CD14-positive monocyte (primary cell): ENCODE results near the gene LRP8. TPM values are rescaled to one million over a fixed set of nuclear protein-coding genes. Genes with fewer than 3 reads are reported as not detected.

Source experiments
- DNase-seq, 3 donors: peaks; one replicate each; pipeline ENCODE4 v3.0.0-alpha.2; 2011 to 2022
- H2AFZ ChIP-seq: 2 replicates; pipeline ENCODE4 v1.6.0; 2012; ENCODE audit warnings: mild to moderate bottlenecking, low read depth, low read length, inconsistent platforms; ENCODE audit not compliant: insufficient read depth, poor library complexity, severe bottlenecking
- H3K27ac ChIP-seq, 2 donors: 1 replicate in 1 of 2; 2 replicates in 1 of 2; pipeline ENCODE4 v1.5.1; 2012 to 2013; ENCODE audit warnings: low read length in 2 of 2, control low read depth in 1 of 2, inconsistent platforms in 1 of 2, low read depth in 1 of 2, mild to moderate bottlenecking in 1 of 2
- H3K27me3 ChIP-seq, 2 donors: one replicate each; pipeline versions ENCODE4 v1.6.0 to v1.6.1; 2011 to 2013; ENCODE audit warnings: low read length in 2 of 2; ENCODE audit not compliant: control insufficient read depth in 2 of 2, insufficient read depth in 2 of 2
- H3K36me3 ChIP-seq, 2 donors: replicated peaks in 1 of 2; 1 replicate in 1 of 2; 2 replicates in 1 of 2; pipeline versions ENCODE4 v1.5.1 to v1.6.1; 2012 to 2013; ENCODE audit warnings: low read length in 2 of 2, control low read depth in 1 of 2, inconsistent platforms in 1 of 2, mild to moderate bottlenecking in 1 of 2; ENCODE audit not compliant: insufficient read depth in 2 of 2, control insufficient read depth in 1 of 2
- H3K4me1 ChIP-seq, 2 donors: 1 replicate in 1 of 2; 2 replicates in 1 of 2; pipeline versions ENCODE4 v1.5.1 to v1.6.1; 2012 to 2013; ENCODE audit warnings: low read length in 2 of 2, control low read depth in 1 of 2, inconsistent platforms in 1 of 2, mild to moderate bottlenecking in 1 of 2, moderate library complexity in 1 of 2; ENCODE audit not compliant: insufficient read depth in 2 of 2, control insufficient read depth in 1 of 2
- H3K4me2 ChIP-seq: replicated peaks from 2 replicates; pipeline ENCODE3; 2012; ENCODE audit warnings: low read length, moderate library complexity, mild to moderate bottlenecking; ENCODE audit not compliant: poor library complexity, severe bottlenecking; ENCODE audit errors: extremely low read depth
- H3K4me3 ChIP-seq, 3 experiments: fragments of 200-600 bp in 1 of 3; sonication (generic) in 1 of 3; replicated peaks in 1 of 3; 1 replicate in 2 of 3; 2 replicates in 1 of 3; pipeline ENCODE4 v1.5.1; 2011 to 2013; ENCODE audit warnings: low read length in 3 of 3, mild to moderate bottlenecking in 3 of 3, control low read depth in 2 of 3, low read depth in 2 of 3, inconsistent platforms in 1 of 3, moderate library complexity in 1 of 3
- H3K79me2 ChIP-seq: 2 replicates; pipeline ENCODE4 v1.6.0; 2012; ENCODE audit warnings: mild to moderate bottlenecking, control low read depth, inconsistent platforms, low read length, moderate library complexity; ENCODE audit not compliant: insufficient read depth
- H3K9ac ChIP-seq: 2 replicates; pipeline ENCODE4 v1.6.0; 2017; ENCODE audit warnings: low read length, mild to moderate bottlenecking; ENCODE audit not compliant: insufficient read depth, poor library complexity, severe bottlenecking
- H3K9me3 ChIP-seq, 2 donors: replicated peaks in 1 of 2; 1 replicate in 1 of 2; 2 replicates in 1 of 2; pipeline versions ENCODE4 v1.5.1 to v1.6.1; 2012 to 2013; ENCODE audit warnings: low read length in 2 of 2, control low read depth in 1 of 2; ENCODE audit not compliant: control insufficient read depth in 1 of 2, insufficient read depth in 1 of 2
- H4K20me1 ChIP-seq: 2 replicates; pipeline ENCODE4 v1.6.0; 2012; ENCODE audit warnings: mild to moderate bottlenecking, low read length, control low read depth, moderate library complexity; ENCODE audit not compliant: insufficient read depth
- H3K27ac Mint-ChIP-seq, 7 donors: one replicate each; pipeline ENCODE4 v1.8.0; 2020; ENCODE audit warnings: mild to moderate bottlenecking in 7 of 7, mixed read lengths in 7 of 7, moderate library complexity in 6 of 7, inconsistent platforms in 2 of 7
- H3K27me3 Mint-ChIP-seq, 3 donors: one replicate each; pipeline ENCODE4 v1.8.0; 2021 to 2022; ENCODE audit warnings: low read depth in 3 of 3, mild to moderate bottlenecking in 3 of 3, mixed read lengths in 3 of 3, moderate library complexity in 3 of 3, inconsistent platforms in 1 of 3
- H3K36me3 Mint-ChIP-seq, 2 donors: one replicate each; pipeline ENCODE4 v1.8.0; 2020; ENCODE audit warnings: mixed read lengths in 2 of 2, inconsistent platforms in 1 of 2, mild to moderate bottlenecking in 1 of 2
- H3K4me1 Mint-ChIP-seq: one replicate; pipeline ENCODE4 v1.8.0; 2020; ENCODE audit warnings: mild to moderate bottlenecking, mixed read lengths
- H3K4me3 Mint-ChIP-seq, 2 donors: one replicate each; pipeline ENCODE4 v1.8.0; 2020; ENCODE audit warnings: mild to moderate bottlenecking in 2 of 2, mixed read lengths in 2 of 2, moderate library complexity in 1 of 2
- H3K9me3 Mint-ChIP-seq, 7 donors: one replicate each; pipeline ENCODE4 v1.8.0; 2020 to 2022; ENCODE audit warnings: mixed read lengths in 7 of 7, mild to moderate bottlenecking in 6 of 7, moderate library complexity in 6 of 7, inconsistent platforms in 2 of 7
- CTCF ChIP-seq: fragments of 200-600 bp; IDR thresholded peaks from one replicate; pipeline ENCODE4 v1.8.0; 2022; ENCODE audit warnings: antibody characterized with exemption, mild to moderate bottlenecking
- WGBS: methylation state at CpG from one replicate; pipeline ENCODE4 v1.1.5; 2013; ENCODE audit warnings: missing lambda C conversion rate; ENCODE audit not compliant: insufficient coverage; 5-methylcytosine and 5-hydroxymethylcytosine counted together
- intact Hi-C, 2 donors: fragments of 100-400 bp; cut with micrococcal nuclease; formaldehyde crosslinking; loops; one replicate each; pipeline versions ENCODE4 v1.15.0 to v1.15.1; 2023
- polyA plus RNA-seq, 3 donors: library from polyadenylated mRNA; depleted of rRNA in 1 of 3; unstranded in 2 of 3; stranded (reverse) in 1 of 3; fragments of 300-500 nt in 2 of 3; fragments of >200 nt in 1 of 3; fragmentation: Illumina TruSeq in 2 of 3; gene quantifications; 1 replicate in 2 of 3; 2 replicates in 1 of 3; pipeline ENCODE4 v1.2.3, GENCODE V29; 2012 to 2021

The LRP8 gene
- polyA plus RNA-seq, 3 donors: 0.76 to 11.3 (median 0.95) TPM

GRCh38 chr1:53339736-53340635 is 12.1 kb upstream of the LRP8 start:
- intact Hi-C loops: no loop called here
- peaks cover 3 to 8% (median 4%) of the 10 kb centered on the region in 3 donors for H3K27me3 Mint-ChIP-seq
- H3K4me1 Mint-ChIP-seq: peaks cover under 1% of the 10 kb centered on the region

GRCh38 chr1:53338423-53338822 is 10.6 kb upstream of the LRP8 start:
- no peaks in the 10 kb centered on the region for H3K9me3 ChIP-seq
- TF ChIP-seq CTCF: no peak
- no peak overlapping the region for H3K27ac ChIP-seq
- peaks cover 6% of the 10 kb centered on the region for H3K4me1 Mint-ChIP-seq
- peaks cover 3 to 10% (median 4%) of the 10 kb centered on the region in 3 donors for H3K27me3 Mint-ChIP-seq
- H3K27me3 ChIP-seq: no peaks in the 10 kb centered on the region
- H3K4me2 ChIP-seq: no peak overlapping the region
- no peak overlapping the region for H3K9ac ChIP-seq
- peaks cover 4 to 5% of the 10 kb centered on the region in 2 donors for H3K4me1 ChIP-seq
- intact Hi-C loops: no loop called here
- no peak overlapping the region for H3K4me3 Mint-ChIP-seq
- H4K20me1 ChIP-seq: no peaks in the 10 kb centered on the region
- H3K36me3 Mint-ChIP-seq: no peaks in the 10 kb centered on the region
- no peak for DNase-seq
- peaks cover 0 to 5% (median 0%) of the 10 kb centered on the region in 7 donors for H3K9me3 Mint-ChIP-seq
- no peaks in the 10 kb centered on the region for H3K79me2 ChIP-seq
- WGBS: no CpG with 5 or more reads among the region's 1 CpG
- H3K27ac Mint-ChIP-seq: no peak overlapping the region
- no peak overlapping the region for H2AFZ ChIP-seq
- no peaks in the 10 kb centered on the region for H3K36me3 ChIP-seq
- H3K4me3 ChIP-seq: no peak overlapping the region

More at GRCh38 chr1:53339736-53340635, 12.1 kb upstream of the LRP8 start:
- H3K4me2 ChIP-seq: no peak overlapping the region
- no peaks in the 10 kb centered on the region for H3K27me3 ChIP-seq
- no peak overlapping the region for H3K9ac ChIP-seq
- H3K79me2 ChIP-seq: no peaks in the 10 kb centered on the region
- no peak overlapping the region for H2AFZ ChIP-seq
- H3K9me3 Mint-ChIP-seq: peaks cover 0 to 5% (median 0%) of the 10 kb centered on the region in 7 donors
- H3K4me3 ChIP-seq: no peak overlapping the region
- H3K27ac Mint-ChIP-seq: no peak overlapping the region
- TF ChIP-seq CTCF: no peak
- H3K36me3 Mint-ChIP-seq: no peaks in the 10 kb centered on the region
- H3K4me1 ChIP-seq: peaks cover under 1% of the 10 kb centered on the region in 2 donors
- H3K4me3 Mint-ChIP-seq: no peak overlapping the region
- no peaks in the 10 kb centered on the region for H4K20me1 ChIP-seq
- no peaks in the 10 kb centered on the region for H3K36me3 ChIP-seq
- no peak overlapping the region for H3K27ac ChIP-seq
- peak in 1 of 3 donors; percentile 2 for DNase-seq
- 86% methylated on average over 5 of the region's 8 CpGs for WGBS
- H3K9me3 ChIP-seq: no peaks in the 10 kb centered on the region
